Fibroblast of villous mesenchyme (primary cell): ENCODE results near the gene XRN2. TPM values are rescaled to one million over a fixed set of nuclear protein-coding genes. Genes with fewer than 3 reads are reported as not detected.

ENCODE experiments used
- DNase-seq: peaks from one replicate; pipeline ENCODE4 v3.0.0-alpha.2; 2010; ENCODE audit warnings: low read depth
- H3K4me3 ChIP-seq: 2 replicates; pipeline ENCODE4 v1.5.1; 2011; ENCODE audit warnings: low read depth, mild to moderate bottlenecking, low read length
- CTCF ChIP-seq: IDR thresholded peaks from 2 replicates; pipeline ENCODE4 v1.5.1; 2012; ENCODE audit warnings: low read depth, mild to moderate bottlenecking, low read length; ENCODE audit not compliant: insufficient read depth
- total RNA-seq: library from RNA; depleted of rRNA; stranded (reverse); fragments of >200 nt; gene quantifications from 2 replicates; pipeline ENCODE4 v1.2.3, GENCODE V29; 2012

The XRN2 gene
- total RNA-seq, 1 donor, result 90.2 TPM

- DNase-seq, result no peak
- no peak for TF ChIP-seq CTCF
- H3K4me3 ChIP-seq, result no peak overlapping the region
Observed at GRCh38 chr20:21325296-21325695, 22.2 kb downstream of the XRN2 start.

GRCh38 chr20:21326700-21327099, 23.6 kb downstream of the XRN2 start:
- no peak for TF ChIP-seq CTCF
- no peak overlapping the region for H3K4me3 ChIP-seq
- no peak for DNase-seq

GRCh38 chr20:21336455-21337151, 33.5 kb downstream of the XRN2 start:
- no peak overlapping the region for H3K4me3 ChIP-seq
- no peak for DNase-seq
- no peak for TF ChIP-seq CTCF

- DNase-seq, result no peak
- TF ChIP-seq CTCF, result no peak
Observed at GRCh38 chr20:21338291-21338690, 35.2 kb downstream of the XRN2 start.

GRCh38 chr20:21339499-21339898, 36.4 kb downstream of the XRN2 start:
- no peak for TF ChIP-seq CTCF
- DNase-seq, result no peak
- no peak overlapping the region for H3K4me3 ChIP-seq

More at GRCh38 chr20:21338291-21338690, 35.2 kb downstream of the XRN2 start:
- H3K4me3 ChIP-seq, result no peak overlapping the region

GRCh38 chr20:21340991-21341697, 38.0 kb downstream of the XRN2 start:
- H3K4me3 ChIP-seq, result no peak overlapping the region
- no peak for TF ChIP-seq CTCF
- no peak for DNase-seq
